Transverse colon (tissue), 4 donors: Measurements from ENCODE around the gene AOAH. TPM values are rescaled to one million over a fixed set of nuclear protein-coding genes. Genes with fewer than 3 reads are reported as not detected.

Source experiments
- DNase-seq: peaks from one replicate; pipeline ENCODE4 v3.0.0-alpha.2; 2019
- H3K27ac ChIP-seq, 4 donors: fragments of 200-600 bp; sonication (generic); 2 replicates each; pipeline ENCODE4 v1.5.1; 2016 to 2018; ENCODE audit warnings: inconsistent platforms in 4 of 4
- H3K27me3 ChIP-seq: fragments of 200-600 bp; sonication (generic); 2 replicates; pipeline ENCODE4 v1.5.1; 2017; ENCODE audit warnings: inconsistent platforms
- H3K36me3 ChIP-seq, 4 donors: fragments of 200-600 bp; sonication (generic); 2 replicates each; pipeline ENCODE4 v1.5.1; 2017 to 2019; ENCODE audit warnings: inconsistent platforms in 4 of 4
- H3K4me1 ChIP-seq, 4 donors: fragments of 200-600 bp; sonication (generic); 2 replicates each; pipeline ENCODE4 v1.5.1; 2017 to 2020; ENCODE audit warnings: inconsistent platforms in 4 of 4
- H3K4me3 ChIP-seq, 4 donors: fragments of 200-600 bp; sonication (generic); 1 replicate in 1 of 4; 2 replicates in 3 of 4; pipeline versions ENCODE4 v1.5.1 to v1.6.1; 2017 to 2019; ENCODE audit warnings: inconsistent platforms in 4 of 4
- H3K9me3 ChIP-seq, 2 donors: fragments of 200-600 bp; sonication (generic); 2 replicates each; pipeline ENCODE4 v1.5.1; 2017 to 2019; ENCODE audit warnings: inconsistent platforms in 2 of 2
- CTCF ChIP-seq, 5 experiments: fragments of 200-600 bp in 3 of 5; fragments of 450-650 bp in 2 of 5; sonication (generic) in 3 of 5; IDR thresholded peaks; 1 replicate in 2 of 5; 2 replicates in 3 of 5; pipeline ENCODE4 v1.5.1; 2016 to 2017; ENCODE audit warnings: antibody characterized with exemption in 5 of 5, inconsistent platforms in 3 of 5, mild to moderate bottlenecking in 2 of 5, moderate library complexity in 1 of 5
- EP300 ChIP-seq: sonication (generic); formaldehyde crosslinking; IDR thresholded peaks from one replicate; pipeline ENCODE4 v1.6.1; 2017; ENCODE audit warnings: antibody characterized with exemption, low read depth
- POLR2A ChIP-seq: fragments of 450-650 bp; IDR thresholded peaks from one replicate; pipeline ENCODE4 v1.6.1; 2016; ENCODE audit warnings: antibody characterized with exemption, mild to moderate bottlenecking, moderate library complexity
- POLR2AphosphoS5 ChIP-seq, 3 donors: sonication (generic); formaldehyde crosslinking; IDR thresholded peaks; one replicate each; pipeline ENCODE4 v1.6.1; 2016; ENCODE audit warnings: antibody characterized with exemption in 3 of 3
- WGBS, 2 donors: methylation state at CpG; one replicate each; pipeline ENCODE4 v1.1.5; 2018; ENCODE audit warnings: low coverage in 1 of 2; 5-methylcytosine and 5-hydroxymethylcytosine counted together
- in situ Hi-C, 4 donors: fragments of 200-750 bp; cut with MboI; loops; one replicate each; pipeline versions ENCODE4 v1.15.0 to v1.15.1; 2017; ENCODE audit warnings: low sequenced_read_pairs in 3 of 4, low pct_ligation_motif_present in 1 of 4, low pct_unique_long_range_greater_than_20kb in 1 of 4
- intact Hi-C: fragments of 100-400 bp; cut with DNase I; formaldehyde crosslinking; loops from one replicate; pipeline ENCODE4 v1.15.1; 2023; ENCODE audit warnings: low total_unique reads
- total RNA-seq, 4 donors: library from RNA; depleted of rRNA; stranded (reverse); fragments of >200 nt; gene quantifications; one replicate each; pipeline ENCODE4 v1.1.0, GENCODE V29; 2016

AOAH gene
- total RNA-seq, 4 donors from 2014 or later: 82.8 to 139 (median 102) TPM

DNA sequence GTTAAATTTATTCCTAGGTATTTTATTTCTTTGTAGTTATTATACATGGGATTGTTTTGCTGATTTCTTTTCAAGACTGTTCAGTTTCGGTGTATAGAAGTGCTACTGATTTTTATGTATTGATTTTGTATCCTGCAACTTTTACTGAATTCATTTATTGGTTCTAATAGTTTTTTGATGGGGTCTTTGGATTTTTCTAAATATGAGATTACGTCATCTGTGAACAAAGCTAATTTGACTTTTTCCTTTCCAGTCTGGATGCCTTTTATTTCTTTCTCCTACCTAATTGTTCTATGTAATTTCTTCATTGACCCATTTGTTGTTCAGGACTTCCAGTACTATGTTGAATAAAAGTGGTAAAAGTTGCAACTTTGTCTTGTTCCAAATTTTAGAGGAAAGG lies 5.8 kb upstream of the AOAH start:
- no peak for DNase-seq
- no peak overlapping the region for H3K27ac ChIP-seq
- H3K9me3 ChIP-seq: no peaks in the 10 kb centered on the region
- no peaks in the 10 kb centered on the region for H3K27me3 ChIP-seq
- intact Hi-C loops (no loop called here), in situ Hi-C loops (no loop called here)
- TF ChIP-seq POLR2AphosphoS5 (IDR thresholded peaks at IDR 0.05) (no peak), POLR2A (no peak), EP300 (no peak), CTCF (IDR thresholded peaks at IDR 0.05) (no peak)
- no peaks in the 10 kb centered on the region for H3K4me1 ChIP-seq
- H3K36me3 ChIP-seq: no peaks in the 10 kb centered on the region
- WGBS, 2 donors: 97 to 100% methylated on average over 2 of the region's 2 CpGs
- H3K4me3 ChIP-seq: no peak overlapping the region

- no peak overlapping the region for H3K27ac ChIP-seq
- intact Hi-C loops (no loop called here), in situ Hi-C loops (no loop called here)
- TF ChIP-seq POLR2AphosphoS5 (IDR thresholded peaks at IDR 0.05) (no peak), CTCF (IDR thresholded peaks at IDR 0.05) (no peak), EP300 (no peak), POLR2A (no peak)
- H3K9me3 ChIP-seq: no peaks in the 10 kb centered on the region
- no peak for DNase-seq
- no peaks in the 10 kb centered on the region for H3K4me1 ChIP-seq
- H3K4me3 ChIP-seq: no peak overlapping the region
- no peaks in the 10 kb centered on the region for H3K36me3 ChIP-seq
- H3K27me3 ChIP-seq: no peaks in the 10 kb centered on the region
- WGBS, 2 donors: 89 to 91% methylated on average over 1 to 2 of the region's 2 CpGs
Measured at GRCh38 chr7:36728143-36728542, 3.8 kb upstream of the AOAH start.

DNA sequence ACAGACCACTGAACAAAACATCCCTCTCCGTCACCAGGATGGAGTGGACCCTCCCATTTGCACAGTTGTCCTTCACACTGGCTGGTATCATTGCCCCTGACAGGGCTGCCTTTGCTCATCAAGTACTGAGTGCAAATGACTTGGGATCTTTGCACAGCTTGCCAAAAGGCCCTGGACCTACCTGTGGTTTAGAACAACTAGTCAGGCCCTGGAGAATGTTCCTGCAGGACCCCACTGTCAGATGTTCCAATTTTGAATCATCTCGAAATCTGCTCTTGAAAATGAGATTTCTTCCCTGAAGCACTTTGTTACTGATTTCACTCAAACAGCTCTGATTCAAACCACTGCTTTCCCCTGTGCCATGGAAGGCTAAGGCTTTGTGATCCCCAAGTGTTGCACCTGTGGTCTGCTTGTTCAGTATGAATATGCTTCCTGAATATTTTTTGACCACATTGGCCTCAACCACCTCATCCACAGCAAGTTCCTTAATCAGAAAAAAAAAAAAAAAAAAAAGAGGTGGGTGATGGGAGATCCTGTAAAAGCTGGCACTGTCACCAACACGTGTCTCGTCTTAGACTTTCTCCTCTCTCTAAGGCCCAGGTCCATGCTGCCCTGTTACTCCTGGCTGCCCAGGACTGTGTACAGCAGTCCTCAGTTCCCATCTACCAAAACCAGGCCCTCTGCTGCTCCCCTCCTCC lies 2.7 kb upstream of the AOAH start:
- TF ChIP-seq POLR2A: no peak
- TF ChIP-seq POLR2AphosphoS5 (IDR thresholded peaks at IDR 0.05): no peak
- TF ChIP-seq CTCF (IDR thresholded peaks at IDR 0.05): no peak
- TF ChIP-seq EP300: no peak
- H3K27me3 ChIP-seq: no peaks in the 10 kb centered on the region
- no peaks in the 10 kb centered on the region for H3K4me1 ChIP-seq
- H3K27ac ChIP-seq: no peak overlapping the region
- 63 to 79% methylated on average over 2 to 4 of the region's 4 CpGs for WGBS, 2 donors
- H3K36me3 ChIP-seq: no peaks in the 10 kb centered on the region
- intact Hi-C loops: no loop called here
- in situ Hi-C loops: no loop called here
- DNase-seq: no peak
- no peak overlapping the region for H3K4me3 ChIP-seq
- H3K9me3 ChIP-seq: no peaks in the 10 kb centered on the region

GRCh38 chr7:36726311-36726710 lies 2.0 kb upstream of the AOAH start:
- no peaks in the 10 kb centered on the region for H3K36me3 ChIP-seq
- intact Hi-C loops: no loop called here
- in situ Hi-C loops: no loop called here
- H3K9me3 ChIP-seq: no peaks in the 10 kb centered on the region
- H3K4me1 ChIP-seq: no peaks in the 10 kb centered on the region
- H3K4me3 ChIP-seq: no peak overlapping the region
- H3K27me3 ChIP-seq: no peaks in the 10 kb centered on the region
- 89% methylated on average over 6 to 7 of the region's 7 CpGs for WGBS, 2 donors
- TF ChIP-seq CTCF (IDR thresholded peaks at IDR 0.05) (no peak), POLR2AphosphoS5 (IDR thresholded peaks at IDR 0.05) (no peak), EP300 (no peak), POLR2A (no peak)
- no peak overlapping the region for H3K27ac ChIP-seq
- no peak for DNase-seq
